Measurements from ENCODE around the gene SLITRK4. TPM values are rescaled to one million over a fixed set of nuclear protein-coding genes. Genes with fewer than 3 reads are reported as not detected.

The SLITRK4 gene
- total and polyA plus RNA-seq, 8 donors, result 0.03 to 6.2 (median 0.15) TPM; not detected in 3

GRCh38 chrX:143615851-143616250 lies 20.1 kb downstream of the SLITRK4 start:
- TF ChIP-seq EP300 (IDR thresholded peaks at IDR 0.05) (no peak), POLR2AphosphoS5 (IDR thresholded peaks at IDR 0.05) (no peak), POLR2A (IDR thresholded peaks at IDR 0.05) (no peak), CTCF (IDR thresholded peaks at IDR 0.05) (no peak)
- 71 to 77% (median 74%) methylated on average over 4 of the region's 4 CpGs for whole genome bisulfite sequencing, 5 donors

GRCh38 chrX:143601809-143602208 lies 34.1 kb downstream of the SLITRK4 start:
- Histone ChIP-seq H3K27ac (no peak overlapping the region), H3K4me1 (no peaks in the 10 kb centered on the region), H3K4me3 (no peak overlapping the region), H3K36me3 (no peaks in the 10 kb centered on the region), H3K9me3 (no peaks in the 10 kb centered on the region), H3K27me3 (no peaks in the 10 kb centered on the region)
- intact Hi-C loops (cut with DNase I; ENCODE audit: low total_unique reads), result no loop called here
- TF ChIP-seq POLR2AphosphoS5 (IDR thresholded peaks at IDR 0.05) (no peak), POLR2A (IDR thresholded peaks at IDR 0.05) (no peak), EP300 (IDR thresholded peaks at IDR 0.05) (no peak), CTCF (IDR thresholded peaks at IDR 0.05) (no peak)
- DNase-seq, result no peak
- 74 to 100% (median 98%) methylated on average over 1 of the region's 1 CpG for WGBS, 5 donors

More at GRCh38 chrX:143615851-143616250, 20.1 kb downstream of the SLITRK4 start:
- no peak for DNase-seq
- Histone ChIP-seq H3K4me3 (no peak overlapping the region), H3K36me3 (no peaks in the 10 kb centered on the region), H3K9me3 (no peaks in the 10 kb centered on the region), H3K27me3 (no peaks in the 10 kb centered on the region), H3K27ac (no peak overlapping the region), H3K4me1 (no peaks in the 10 kb centered on the region)
- intact Hi-C loops (cut with DNase I; ENCODE audit: low total_unique reads), result no loop called here

- Histone ChIP-seq H3K36me3 (no peaks in the 10 kb centered on the region), H3K9me3 (peaks cover 0 to 12% (median 0%) of the 10 kb centered on the region in 4 donors), H3K4me1 (no peaks in the 10 kb centered on the region), H3K27ac (no peak overlapping the region), H3K4me3 (no peak overlapping the region), H3K27me3 (no peaks in the 10 kb centered on the region)
- 68 to 85% (median 82%) methylated on average over 2 of the region's 2 CpGs for WGBS, 5 donors
- intact Hi-C loops (cut with DNase I; ENCODE audit: low total_unique reads), result no loop called here
- TF ChIP-seq POLR2A (IDR thresholded peaks at IDR 0.05) (no peak), POLR2AphosphoS5 (IDR thresholded peaks at IDR 0.05) (no peak), EP300 (IDR thresholded peaks at IDR 0.05) (no peak), CTCF (IDR thresholded peaks at IDR 0.05) (no peak)
- no peak for DNase-seq
These were observed 54.7 kb downstream of the SLITRK4 start for GRCh38 chrX:143581240-143581639.

- no peaks in the 10 kb centered on the region for H3K27me3 ChIP-seq
- DNase-seq, result no peak
- H3K4me1 ChIP-seq, result no peaks in the 10 kb centered on the region
- no peak overlapping the region for H3K27ac ChIP-seq
- no peaks in the 10 kb centered on the region for H3K36me3 ChIP-seq
- TF ChIP-seq POLR2AphosphoS5 (IDR thresholded peaks at IDR 0.05) (no peak), POLR2A (IDR thresholded peaks at IDR 0.05) (no peak), EP300 (IDR thresholded peaks at IDR 0.05) (no peak)
- 9 to 29% (median 21%) methylated on average over 2 of the region's 2 CpGs for WGBS, 5 donors
- intact Hi-C loops (cut with DNase I; ENCODE audit: low total_unique reads), result no loop called here
- peaks cover 0 to 17% (median 0%) of the 10 kb centered on the region in 4 donors for H3K9me3 ChIP-seq
- H3K4me3 ChIP-seq, result no peak overlapping the region
These were observed 55.6 kb downstream of the SLITRK4 start for GRCh38 chrX:143580266-143580665.

Other genes with a start within 250 kb of the SLITRK4 start
- not detected for gene SPANXN3, start 118.6 kb downstream of the SLITRK4 start, total RNA-seq
- gene SPANXN3, start 118.6 kb downstream of the SLITRK4 start, polyA plus RNA-seq, result not detected
- gene SPANXN2, start 84.7 kb upstream of the SLITRK4 start, total RNA-seq, result not detected
- gene SPANXN2, start 84.7 kb upstream of the SLITRK4 start, polyA plus RNA-seq, result not detected
- gene UBE2NL, start 248.0 kb upstream of the SLITRK4 start, total RNA-seq, result not detected
- gene UBE2NL, start 248.0 kb upstream of the SLITRK4 start, polyA plus RNA-seq, result not detected